ENCODE data around the gene DUSP15.

Gene DUSP15

GRCh38 chr20:31836853-31837608 is 33.3 kb downstream of the DUSP15 start:
- Histone ChIP-seq H3K27ac (ENCODE audit: low read depth, low read length) (no peak overlapping the region), H3K79me2 (ENCODE audit: control insufficient read depth, low read length) (no peaks in the 10 kb centered on the region), H3K9me2 (replicated peaks; ENCODE audit: control insufficient read depth, low read length) (no peaks in the 10 kb centered on the region), H3K27me3 (ENCODE audit: control insufficient read depth, low read length) (peaks cover 15% of the 10 kb centered on the region), H3K4me1 (ENCODE audit: control insufficient read depth, low read length) (no peaks in the 10 kb centered on the region), H3K4me3 (ENCODE audit: low read length) (no peak overlapping the region), H3K36me3 (ENCODE audit: control insufficient read depth, low read length) (no peaks in the 10 kb centered on the region), H3F3A (ENCODE audit: control insufficient read depth, insufficient read depth) (no peaks in the 10 kb centered on the region), H3K4me2 (ENCODE audit: low read length) (no peak overlapping the region), H3K9me3 (ENCODE audit: control insufficient read depth, insufficient read depth, low read length) (no peaks in the 10 kb centered on the region), H4K20me1 (ENCODE audit: control insufficient read depth, insufficient read depth, low read depth, low read length) (no peaks in the 10 kb centered on the region)
- TF ChIP-seq CTCF (IDR thresholded peaks at IDR 0.05; ENCODE audit: low read depth, low read length, poor library complexity, severe bottlenecking) = no peak
- no peak for TF ChIP-seq EZH2phosphoT487 (IDR thresholded peaks at IDR 0.05; ENCODE audit: borderline replicate concordance, low read length)

- Histone ChIP-seq H3K4me2 (ENCODE audit: low read length) (no peak overlapping the region), H3K27me3 (ENCODE audit: control insufficient read depth, low read length) (peaks cover 9% of the 10 kb centered on the region; the same call in 1 of the 2 replicates), H3K4me1 (ENCODE audit: control insufficient read depth, low read length) (no peaks in the 10 kb centered on the region), H3K4me3 (ENCODE audit: low read length) (no peak overlapping the region), H3K36me3 (ENCODE audit: control insufficient read depth, low read length) (no peaks in the 10 kb centered on the region), H3F3A (ENCODE audit: control insufficient read depth, insufficient read depth) (no peaks in the 10 kb centered on the region), H3K9me2 (replicated peaks; ENCODE audit: control insufficient read depth, low read length) (no peaks in the 10 kb centered on the region), H3K27ac (ENCODE audit: low read depth, low read length) (no peak overlapping the region), H3K9me3 (ENCODE audit: control insufficient read depth, insufficient read depth, low read length) (no peaks in the 10 kb centered on the region), H3K79me2 (ENCODE audit: control insufficient read depth, low read length) (no peaks in the 10 kb centered on the region), H4K20me1 (ENCODE audit: control insufficient read depth, insufficient read depth, low read depth, low read length) (no peaks in the 10 kb centered on the region)
- TF ChIP-seq EZH2phosphoT487 (IDR thresholded peaks at IDR 0.05; ENCODE audit: borderline replicate concordance, low read length) (no peak), CTCF (IDR thresholded peaks at IDR 0.05; ENCODE audit: low read depth, low read length, poor library complexity, severe bottlenecking) (no peak)
These were observed 34.1 kb downstream of the DUSP15 start for GRCh38 chr20:31835977-31836852.

- Histone ChIP-seq H3K27me3 (ENCODE audit: control insufficient read depth, low read length) (peaks cover 6% of the 10 kb centered on the region; the same call in 1 of the 2 replicates), H3K79me2 (ENCODE audit: control insufficient read depth, low read length) (no peaks in the 10 kb centered on the region), H3K36me3 (ENCODE audit: control insufficient read depth, low read length) (no peaks in the 10 kb centered on the region), H3K4me3 (ENCODE audit: low read length) (no peak overlapping the region), H3K4me2 (ENCODE audit: low read length) (no peak overlapping the region), H3F3A (ENCODE audit: control insufficient read depth, insufficient read depth) (no peaks in the 10 kb centered on the region), H3K27ac (ENCODE audit: low read depth, low read length) (no peak overlapping the region), H4K20me1 (ENCODE audit: control insufficient read depth, insufficient read depth, low read depth, low read length) (no peaks in the 10 kb centered on the region), H3K9me3 (ENCODE audit: control insufficient read depth, insufficient read depth, low read length) (no peaks in the 10 kb centered on the region), H3K9me2 (replicated peaks; ENCODE audit: control insufficient read depth, low read length) (no peaks in the 10 kb centered on the region), H3K4me1 (ENCODE audit: control insufficient read depth, low read length) (no peaks in the 10 kb centered on the region)
- TF ChIP-seq CTCF (IDR thresholded peaks at IDR 0.05; ENCODE audit: low read depth, low read length, poor library complexity, severe bottlenecking) (no peak), EZH2phosphoT487 (IDR thresholded peaks at IDR 0.05; ENCODE audit: borderline replicate concordance, low read length) (no peak)
These were observed 34.8 kb downstream of the DUSP15 start for GRCh38 chr20:31835554-31835953.

All from DOHH2 (cell line).